HG02610 (cell line): ENCODE results near the gene PRKCZ.
A peak's percentile ranks its signal among the peaks of the same experiment; 100 is the strongest.
"Not testable (repeated sequence)": the region's sequence is repeated elsewhere in the genome, so short reads cannot be mapped to it uniquely, and the experiment has no call there.

ENCODE experiments used
- ATAC-seq: cut with Tn5 transposase; IDR thresholded peaks from one replicate; pipeline ENCODE4 v1.9.1; 2021; ENCODE audit warnings: mild to moderate bottlenecking, moderate library complexity; ENCODE audit not compliant: unreplicated experiment

PRKCZ gene

GRCh38 chr1:2130156-2130555 lies 79.9 kb downstream of the PRKCZ start:
- ATAC-seq: no peak

DNA sequence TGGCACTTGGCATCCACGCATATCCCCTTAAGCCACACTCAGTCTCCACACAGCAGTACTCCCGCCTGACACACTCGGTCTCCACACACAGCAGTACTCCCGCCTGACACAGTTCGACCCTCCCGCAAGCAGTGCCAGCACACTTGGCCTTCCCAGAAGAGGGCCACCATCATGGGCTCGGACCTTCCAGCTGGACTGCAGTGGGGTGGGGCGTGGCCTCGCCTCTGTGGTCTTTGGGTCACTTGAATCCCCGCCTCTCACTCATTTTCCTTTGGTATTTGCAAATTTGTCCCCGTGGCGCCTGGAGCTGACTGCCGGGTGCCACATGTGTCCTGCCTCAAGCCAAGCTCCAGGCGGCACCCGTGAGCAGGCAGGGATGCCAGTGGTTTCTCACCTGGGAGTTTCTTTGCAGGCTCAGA lies 80.7 kb downstream of the PRKCZ start:
- ATAC-seq: no peak

GRCh38 chr1:2132222-2133038 lies 82.2 kb downstream of the PRKCZ start:
- no peak for ATAC-seq

DNA sequence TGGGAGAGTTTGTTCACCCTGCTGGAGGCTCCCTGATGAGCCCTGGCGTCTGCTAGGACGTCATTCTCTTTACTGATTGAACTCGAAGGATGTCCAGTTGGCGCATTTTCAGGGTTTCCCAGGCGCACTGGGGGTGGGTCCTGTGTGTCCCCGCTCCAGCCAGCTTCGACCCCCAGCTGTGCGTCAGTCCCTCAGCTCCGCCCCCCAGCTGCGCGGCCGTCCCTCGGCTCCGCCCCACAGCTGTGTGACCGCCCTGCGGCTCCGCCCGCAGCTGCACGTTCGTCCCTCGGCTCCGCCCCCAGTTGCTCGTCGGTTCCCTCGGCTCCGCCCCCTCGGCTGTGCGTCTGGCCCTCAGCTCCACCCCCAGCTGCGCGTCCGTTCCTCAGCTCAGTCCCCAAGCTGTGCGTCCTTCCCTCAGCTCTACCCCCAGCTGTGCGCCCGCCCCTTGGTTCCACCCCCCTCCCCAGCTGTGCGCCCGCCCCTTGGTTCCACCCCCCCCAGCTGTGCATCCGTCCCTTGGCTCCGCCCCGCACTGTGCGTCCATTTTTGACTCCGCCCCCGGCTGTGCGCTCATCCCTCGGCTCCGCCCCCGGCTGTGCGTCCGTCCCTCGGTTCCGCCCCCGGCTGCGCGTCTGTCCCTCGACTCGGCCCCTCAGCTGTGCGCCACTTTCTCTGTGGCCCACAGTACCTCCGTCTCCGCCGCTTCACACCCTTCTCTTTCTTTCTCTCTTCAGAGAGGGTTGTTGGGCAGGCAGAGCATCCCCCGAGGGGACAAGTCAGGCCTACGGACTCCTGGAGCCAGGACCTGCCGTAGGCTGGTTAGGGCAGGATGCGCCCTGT lies 83.0 kb downstream of the PRKCZ start:
- ATAC-seq: peak; percentile 65

DNA sequence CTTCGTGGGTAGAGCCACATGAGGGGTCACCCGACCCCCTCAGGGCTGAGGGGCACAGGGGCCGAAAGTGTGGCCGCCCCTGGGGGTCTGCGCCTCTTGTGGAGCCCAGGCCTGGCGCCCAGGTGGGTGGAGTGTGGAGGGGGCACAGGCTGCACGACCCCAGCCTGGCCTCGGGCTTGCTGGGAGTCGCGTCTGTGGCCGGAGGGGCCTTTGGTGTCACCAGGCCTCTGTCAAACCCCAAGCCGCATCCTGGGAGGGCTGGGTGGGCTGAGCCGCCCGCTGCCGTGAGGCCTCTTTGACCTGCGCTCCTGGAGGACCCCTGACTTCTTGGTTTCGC lies 83.6 kb downstream of the PRKCZ start:
- no peak for ATAC-seq

GRCh38 chr1:2134266-2134620 lies 84.0 kb downstream of the PRKCZ start:
- ATAC-seq: no peak

DNA sequence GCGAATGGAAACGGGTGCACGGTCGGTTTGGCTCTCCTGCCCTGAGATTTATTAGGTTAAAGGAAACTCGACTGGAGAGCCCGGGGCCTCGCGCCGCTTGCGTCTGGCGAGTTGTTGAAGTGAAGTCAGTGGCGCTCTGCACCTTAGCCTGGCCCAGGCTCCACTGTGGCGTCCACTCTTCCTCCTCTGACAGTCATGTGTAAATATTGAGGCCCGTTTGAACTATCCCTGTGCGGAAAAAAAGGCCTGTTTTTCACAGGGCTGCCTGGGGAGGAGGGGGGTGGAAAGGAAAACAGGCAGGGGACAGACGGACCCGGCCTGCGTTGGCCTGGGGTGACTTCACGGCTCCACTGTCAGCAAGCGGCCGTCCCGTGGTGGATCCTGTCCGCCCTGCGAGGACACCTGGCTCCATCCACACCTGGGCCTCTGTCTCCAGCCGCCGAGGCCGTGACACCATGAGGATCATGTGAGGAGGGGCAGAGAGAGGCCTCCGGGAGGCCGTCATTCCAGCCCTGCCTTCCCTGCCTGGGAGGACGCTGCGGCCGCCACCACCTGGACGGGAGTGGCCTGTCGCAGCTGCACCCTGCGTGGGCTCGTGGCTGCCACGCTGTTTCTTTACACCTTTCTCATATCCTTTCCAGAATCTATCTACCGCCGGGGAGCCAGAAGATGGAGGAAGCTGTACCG lies 84.6 kb downstream of the PRKCZ start:
- no peak for ATAC-seq

DNA sequence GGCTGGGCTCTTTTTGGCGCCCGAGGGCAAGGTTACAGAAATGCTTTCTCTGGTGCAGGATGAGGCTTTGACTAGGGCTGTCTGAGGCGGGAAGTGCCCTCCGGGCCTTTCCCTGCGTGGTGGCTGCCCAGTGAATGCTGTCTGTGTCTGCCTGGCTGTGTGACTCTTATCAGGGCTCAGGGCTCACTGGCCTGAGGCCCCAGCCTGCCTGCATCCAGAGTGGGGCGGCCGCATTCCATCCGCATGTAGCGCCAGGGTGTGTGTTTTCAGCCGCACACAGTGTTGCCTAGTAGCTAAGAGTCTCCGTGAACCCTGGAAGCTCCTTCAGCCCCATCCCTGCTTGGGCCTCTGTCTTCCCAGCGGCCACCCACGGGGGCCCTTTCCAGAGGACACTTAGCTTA lies 85.2 kb downstream of the PRKCZ start:
- no peak for ATAC-seq

- no peak for ATAC-seq
Observed at GRCh38 chr1:2135941-2136340, 85.7 kb downstream of the PRKCZ start.

GRCh38 chr1:2136386-2137235 lies 86.4 kb downstream of the PRKCZ start:
- ATAC-seq: no peak

GRCh38 chr1:2137257-2138121 lies 87.3 kb downstream of the PRKCZ start:
- no peak for ATAC-seq

- not testable (repeated sequence) for ATAC-seq
Observed at GRCh38 chr1:2139156-2139555, 88.9 kb downstream of the PRKCZ start.

DNA sequence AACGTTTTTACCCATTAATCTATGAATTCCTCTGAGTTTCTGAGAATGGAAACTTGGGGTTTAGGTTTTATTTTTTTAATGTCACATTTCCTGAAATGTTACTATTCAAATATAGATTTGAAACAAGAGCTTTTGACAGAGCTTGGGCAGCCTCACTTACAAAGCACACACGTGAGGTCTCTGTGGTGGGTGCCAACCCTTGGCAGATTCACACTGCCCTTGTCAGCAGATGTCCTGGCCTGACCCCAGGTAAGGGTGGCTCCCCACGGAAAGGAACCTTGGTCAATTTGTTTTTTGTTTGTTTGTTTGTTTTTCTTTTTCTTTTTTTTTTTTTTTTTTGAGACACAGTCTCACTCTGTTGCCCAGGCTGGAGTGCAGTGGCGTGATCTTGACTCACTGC lies 90.8 kb downstream of the PRKCZ start:
- no peak for ATAC-seq

DNA sequence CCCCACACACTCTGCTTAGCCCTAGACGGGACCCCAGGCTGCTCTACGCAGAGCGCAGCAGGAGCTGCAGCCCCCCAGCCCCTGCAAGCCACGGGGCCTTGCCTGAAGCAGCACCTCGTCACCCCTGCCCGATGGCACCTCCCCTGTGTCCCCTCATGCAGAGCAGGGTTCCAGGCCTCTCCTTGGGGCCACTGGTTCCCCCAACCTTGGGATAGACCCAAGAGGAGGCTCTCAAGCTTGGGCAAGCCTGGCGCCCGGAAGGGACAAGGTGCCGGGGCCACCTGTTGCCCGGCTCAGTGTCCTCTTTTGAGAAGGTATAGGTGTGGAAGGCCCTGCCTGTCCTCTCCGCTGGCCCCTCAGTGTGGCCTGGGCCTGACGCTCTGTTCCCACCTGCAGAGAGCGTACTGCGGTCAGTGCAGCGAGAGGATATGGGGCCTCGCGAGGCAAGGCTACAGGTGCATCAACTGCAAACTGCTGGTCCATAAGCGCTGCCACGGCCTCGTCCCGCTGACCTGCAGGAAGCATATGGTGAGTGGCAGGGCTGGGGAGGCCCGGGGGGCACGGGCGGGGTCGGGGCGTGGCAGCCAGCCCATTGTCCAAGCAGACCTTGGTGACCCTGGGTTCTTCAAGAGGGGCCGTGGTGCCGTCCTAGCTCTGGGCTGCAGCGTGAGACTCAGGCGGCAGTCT lies 93.7 kb downstream of the PRKCZ start:
- no peak for ATAC-seq

DNA sequence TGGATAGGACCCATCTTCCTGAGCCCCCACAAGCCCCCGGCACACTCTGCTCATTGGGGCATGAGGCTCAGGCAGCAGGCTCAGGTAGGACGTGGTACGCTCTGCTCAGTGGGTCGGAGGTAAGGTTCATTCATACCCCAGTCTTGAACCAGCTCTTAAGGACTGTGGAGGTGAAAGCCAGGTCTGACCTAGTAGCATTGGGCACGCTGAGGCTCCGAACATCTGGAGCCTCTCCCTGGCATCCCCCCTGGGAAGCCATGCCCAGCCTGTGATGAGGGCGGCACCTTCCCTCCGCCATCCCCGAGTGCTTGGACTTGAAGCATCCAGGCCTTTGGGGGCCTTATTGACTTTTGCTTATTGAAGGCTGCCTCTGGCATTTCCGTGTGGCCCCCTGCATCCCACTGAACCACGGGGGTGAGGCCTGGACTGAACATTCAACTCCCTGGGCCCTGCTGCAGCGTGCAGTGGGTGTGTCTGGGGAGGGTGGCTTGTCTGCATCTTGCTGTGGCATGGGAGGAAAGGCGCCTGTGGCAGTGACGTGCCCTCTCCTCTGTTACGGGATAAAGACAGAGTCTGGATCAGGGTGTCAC lies 94.4 kb downstream of the PRKCZ start:
- ATAC-seq: no peak

GRCh38 chr1:2145946-2146835 lies 96.0 kb downstream of the PRKCZ start:
- ATAC-seq: no peak

GRCh38 chr1:2146836-2147517 lies 96.8 kb downstream of the PRKCZ start:
- ATAC-seq: no peak
